A673 (cell line): Measurements from ENCODE around the gene FERMT2.

Experiments
- EZH2 ChIP-seq: fragments of 200-600 bp; sonication (generic); IDR thresholded peaks from 2 replicates; pipeline ENCODE4 v1.6.1; 2017; ENCODE audit warnings: borderline replicate concordance, low read depth, mild to moderate bottlenecking, mixed read lengths, antibody characterized with exemption, low read length; ENCODE audit not compliant: poor library complexity, severe bottlenecking
- TF ChIP-seq, protein P1 (sequence below): fragments of 300-800, 200-600 bp; sonication (generic); conservative IDR thresholded peaks from 2 replicates; pipeline ENCODE4 v1.5.1; 2017; ENCODE audit warnings: low read depth, mild to moderate bottlenecking, antibody characterized with exemption, low read length, moderate library complexity, mixed read lengths

DNA sequence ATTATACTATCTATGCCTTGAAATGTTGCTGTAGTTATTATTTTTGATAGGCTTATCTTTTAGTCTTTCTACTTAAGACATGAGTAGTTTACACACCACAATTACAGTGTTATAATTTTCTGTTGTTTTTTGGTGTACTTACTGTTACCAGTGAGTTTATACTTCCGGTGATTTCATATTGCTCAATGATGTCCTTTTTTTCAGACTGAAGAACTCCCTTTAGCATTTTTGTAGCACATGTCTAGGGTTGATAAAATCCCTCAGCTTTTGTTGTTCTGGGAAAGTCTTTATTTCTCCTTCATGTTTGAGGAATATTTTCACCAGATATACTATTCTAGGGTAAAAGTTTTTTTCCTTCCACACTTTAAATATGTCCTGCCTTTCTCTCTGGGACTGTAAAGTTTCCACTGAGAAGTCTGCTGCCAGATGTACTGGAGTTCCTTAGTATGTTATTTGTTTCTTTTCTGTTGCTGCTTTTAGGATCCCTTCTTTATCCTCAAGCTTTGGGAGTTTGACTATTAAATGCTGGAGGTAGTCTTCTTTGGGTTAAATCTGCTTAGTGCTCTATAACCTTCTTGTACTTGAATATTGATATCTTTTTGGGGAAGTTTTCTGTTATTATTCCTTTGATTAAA is 41.5 kb upstream of the FERMT2 start:
- TF ChIP-seq, protein P1, sequence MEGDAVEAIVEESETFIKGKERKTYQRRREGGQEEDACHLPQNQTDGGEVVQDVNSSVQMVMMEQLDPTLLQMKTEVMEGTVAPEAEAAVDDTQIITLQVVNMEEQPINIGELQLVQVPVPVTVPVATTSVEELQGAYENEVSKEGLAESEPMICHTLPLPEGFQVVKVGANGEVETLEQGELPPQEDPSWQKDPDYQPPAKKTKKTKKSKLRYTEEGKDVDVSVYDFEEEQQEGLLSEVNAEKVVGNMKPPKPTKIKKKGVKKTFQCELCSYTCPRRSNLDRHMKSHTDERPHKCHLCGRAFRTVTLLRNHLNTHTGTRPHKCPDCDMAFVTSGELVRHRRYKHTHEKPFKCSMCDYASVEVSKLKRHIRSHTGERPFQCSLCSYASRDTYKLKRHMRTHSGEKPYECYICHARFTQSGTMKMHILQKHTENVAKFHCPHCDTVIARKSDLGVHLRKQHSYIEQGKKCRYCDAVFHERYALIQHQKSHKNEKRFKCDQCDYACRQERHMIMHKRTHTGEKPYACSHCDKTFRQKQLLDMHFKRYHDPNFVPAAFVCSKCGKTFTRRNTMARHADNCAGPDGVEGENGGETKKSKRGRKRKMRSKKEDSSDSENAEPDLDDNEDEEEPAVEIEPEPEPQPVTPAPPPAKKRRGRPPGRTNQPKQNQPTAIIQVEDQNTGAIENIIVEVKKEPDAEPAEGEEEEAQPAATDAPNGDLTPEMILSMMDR: no peak
- no peak for TF ChIP-seq EZH2
